Measurements from ENCODE around the gene LRFN2. TPM values are rescaled to one million over a fixed set of nuclear protein-coding genes. Genes with fewer than 3 reads are reported as not detected.

LRFN2 gene
- total RNA-seq, 3 donors from 2014 or later (not counting 1 experiment from before 2014, with no cell fraction given): 3.0 to 3.6 (median 3.5) TPM

DNA sequence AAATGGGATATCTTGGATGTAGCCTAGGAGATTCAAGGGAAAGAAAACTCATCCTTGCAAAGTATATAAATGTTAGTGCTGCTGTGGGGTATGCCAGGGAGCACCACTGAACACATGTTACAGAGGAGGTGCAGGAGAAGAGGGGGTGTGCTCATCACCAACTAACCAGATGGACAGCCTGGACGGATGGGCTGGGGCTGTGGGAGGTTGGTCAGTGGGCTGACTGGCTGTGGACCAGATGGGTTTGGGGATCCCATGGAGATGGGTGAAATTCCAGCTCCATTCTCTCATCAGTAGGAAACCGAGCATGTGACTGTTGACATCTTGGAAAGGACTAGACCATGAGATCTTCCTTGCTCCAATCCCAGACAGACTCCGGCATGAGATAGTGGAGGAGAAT lies 201.0 kb downstream of the LRFN2 start:
- peak overlapping the region; percentile 2 for H3K4me3 Mint-ChIP-seq
- Histone ChIP-seq H3K27ac (ENCODE audit: low read length) (no peak overlapping the region), H3K4me3 (ENCODE audit: low read length) (no peak overlapping the region), H3K4me1 (ENCODE audit: control insufficient read depth, insufficient read depth, low read length) (peaks cover 9% of the 10 kb centered on the region), H3K36me3 (ENCODE audit: control insufficient read depth, insufficient read depth, low read length) (no peaks in the 10 kb centered on the region), H3K9me3 (ENCODE audit: control insufficient read depth, insufficient read depth, low read length) (no peaks in the 10 kb centered on the region), H3K27me3 (ENCODE audit: control insufficient read depth, insufficient read depth, low read length) (no peaks in the 10 kb centered on the region)
- no peaks in the 10 kb centered on the region for H3K9me3 Mint-ChIP-seq
- H3K36me3 Mint-ChIP-seq: no peaks in the 10 kb centered on the region
- TF ChIP-seq CTCF (IDR thresholded peaks at IDR 0.05): no peak
- DNase-seq (no peak), ATAC-seq (no peak)
- peaks cover 41 to 43% of the 10 kb centered on the region in 2 donors for H3K4me1 Mint-ChIP-seq
- H3K27ac Mint-ChIP-seq: no peak overlapping the region
- peaks cover 0 to 16% of the 10 kb centered on the region in 2 donors for H3K27me3 Mint-ChIP-seq (ENCODE audit: low read depth in 2 of 2)
- intact Hi-C loops (cut with micrococcal nuclease): loop anchor here (5.0 kb wide), 1 partner anchor 71 kb away; no protein-coding TSS in a partner anchor
- 94% methylated on average over 3 of the region's 3 CpGs for WGBS (ENCODE audit: insufficient coverage)

- Histone ChIP-seq H3K36me3 (ENCODE audit: control insufficient read depth, insufficient read depth, low read length) (no peaks in the 10 kb centered on the region), H3K9me3 (ENCODE audit: control insufficient read depth, insufficient read depth, low read length) (no peaks in the 10 kb centered on the region), H3K27me3 (ENCODE audit: control insufficient read depth, insufficient read depth, low read length) (no peaks in the 10 kb centered on the region), H3K4me3 (ENCODE audit: low read length) (no peak overlapping the region), H3K27ac (ENCODE audit: low read length) (no peak overlapping the region), H3K4me1 (ENCODE audit: control insufficient read depth, insufficient read depth, low read length) (no peaks in the 10 kb centered on the region)
- peaks cover 0 to 8% of the 10 kb centered on the region in 2 donors for H3K27me3 Mint-ChIP-seq (ENCODE audit: low read depth in 2 of 2)
- intact Hi-C loops (cut with micrococcal nuclease): no loop called here
- H3K9me3 Mint-ChIP-seq: no peaks in the 10 kb centered on the region
- H3K27ac Mint-ChIP-seq: no peak overlapping the region
- no peaks in the 10 kb centered on the region for H3K36me3 Mint-ChIP-seq
- ATAC-seq (no peak), DNase-seq (no peak)
- TF ChIP-seq CTCF (IDR thresholded peaks at IDR 0.05): no peak
- peaks cover 27% of the 10 kb centered on the region in 2 donors for H3K4me1 Mint-ChIP-seq
- no peak overlapping the region for H3K4me3 Mint-ChIP-seq
- WGBS (ENCODE audit: insufficient coverage): 80% methylated on average over 2 of the region's 3 CpGs
These were observed 203.6 kb downstream of the LRFN2 start for GRCh38 chr6:40383348-40384115.

DNA sequence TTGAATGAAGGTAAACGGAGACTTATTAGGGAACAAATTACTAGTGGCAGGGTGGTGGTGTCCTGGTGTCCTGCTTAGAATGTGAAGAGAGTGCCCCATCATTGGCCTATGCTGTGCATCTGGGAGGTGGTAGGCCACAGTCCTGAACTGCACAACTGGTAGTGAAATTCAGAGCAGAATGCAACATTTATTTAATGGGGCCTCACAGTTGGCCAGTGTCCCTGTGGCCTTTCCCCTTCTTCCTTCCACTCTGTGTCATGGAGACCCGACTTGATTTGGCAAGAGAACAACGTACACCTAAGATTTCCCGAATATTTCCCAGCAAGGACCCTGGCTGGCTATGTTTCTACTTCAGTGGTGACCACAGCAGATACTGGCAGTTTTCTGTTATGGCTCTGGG lies 206.9 kb downstream of the LRFN2 start:
- Histone ChIP-seq H3K27me3 (ENCODE audit: control insufficient read depth, insufficient read depth, low read length) (no peaks in the 10 kb centered on the region), H3K27ac (ENCODE audit: low read length) (no peak overlapping the region), H3K9me3 (ENCODE audit: control insufficient read depth, insufficient read depth, low read length) (no peaks in the 10 kb centered on the region), H3K36me3 (ENCODE audit: control insufficient read depth, insufficient read depth, low read length) (no peaks in the 10 kb centered on the region), H3K4me1 (ENCODE audit: control insufficient read depth, insufficient read depth, low read length) (no peaks in the 10 kb centered on the region), H3K4me3 (ENCODE audit: low read length) (no peak overlapping the region)
- Mint-ChIP-seq H3K27me3 (ENCODE audit: low read depth in 2 of 2) (peaks cover 0 to 8% of the 10 kb centered on the region in 2 donors), H3K4me3 (no peak overlapping the region), H3K36me3 (no peaks in the 10 kb centered on the region), H3K27ac (no peak overlapping the region), H3K9me3 (no peaks in the 10 kb centered on the region), H3K4me1 (peaks cover 24 to 25% of the 10 kb centered on the region in 2 donors)
- intact Hi-C loops (cut with micrococcal nuclease): no loop called here
- TF ChIP-seq CTCF (IDR thresholded peaks at IDR 0.05): no peak
- DNase-seq (no peak), ATAC-seq (no peak)
- WGBS (ENCODE audit: insufficient coverage): 92% methylated on average over 4 of the region's 4 CpGs

Data from natural killer cell (primary cell).